ENCODE results near the gene HDAC9.

Gene HDAC9

DNA sequence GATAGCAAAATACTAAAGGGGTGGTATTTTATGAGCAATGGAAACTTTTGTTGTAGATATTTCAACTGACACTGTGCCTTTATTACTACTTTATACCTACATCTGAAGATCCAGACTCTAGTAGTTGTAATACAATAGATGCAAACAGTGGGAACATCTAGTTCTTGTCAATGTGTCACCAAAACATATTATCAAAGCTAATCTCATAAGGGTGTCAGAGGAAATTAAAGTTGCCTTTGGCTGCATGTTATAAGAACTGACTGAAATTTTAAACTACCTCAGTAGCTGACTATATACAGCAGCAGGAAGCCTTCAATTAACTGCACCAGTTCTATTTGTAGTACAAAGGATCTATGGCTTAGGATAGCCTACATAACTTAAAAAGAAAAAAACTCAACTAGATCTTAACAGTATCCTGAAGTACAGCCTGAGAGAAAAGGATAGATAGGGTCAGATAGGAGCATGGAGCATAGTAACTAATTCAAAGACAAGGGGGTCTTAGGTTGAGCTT, 30.9 kb downstream of the HDAC9 start:
- DNase-seq (ENCODE audit: low read depth) = no peak

DNA sequence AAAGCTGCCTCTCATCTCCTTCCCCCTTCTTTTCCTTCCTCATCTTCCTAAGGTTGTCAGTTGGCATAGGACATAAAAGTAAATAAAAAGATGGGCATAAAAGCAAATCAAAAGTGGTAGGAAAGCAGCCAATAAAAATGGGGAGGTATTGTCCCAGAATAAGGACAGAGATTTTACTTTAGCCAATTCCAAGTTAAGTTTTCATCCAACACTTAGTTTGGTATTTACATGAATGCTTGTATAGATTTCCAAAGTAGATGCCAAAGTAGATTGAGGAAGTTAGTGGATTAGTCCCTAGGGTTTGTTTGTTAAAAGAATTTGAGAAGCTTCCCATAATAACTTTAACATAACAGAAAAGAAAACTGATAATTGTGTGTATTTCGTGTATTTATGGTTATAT, 33.7 kb downstream of the HDAC9 start:
- no peak for DNase-seq (ENCODE audit: low read depth)

DNA sequence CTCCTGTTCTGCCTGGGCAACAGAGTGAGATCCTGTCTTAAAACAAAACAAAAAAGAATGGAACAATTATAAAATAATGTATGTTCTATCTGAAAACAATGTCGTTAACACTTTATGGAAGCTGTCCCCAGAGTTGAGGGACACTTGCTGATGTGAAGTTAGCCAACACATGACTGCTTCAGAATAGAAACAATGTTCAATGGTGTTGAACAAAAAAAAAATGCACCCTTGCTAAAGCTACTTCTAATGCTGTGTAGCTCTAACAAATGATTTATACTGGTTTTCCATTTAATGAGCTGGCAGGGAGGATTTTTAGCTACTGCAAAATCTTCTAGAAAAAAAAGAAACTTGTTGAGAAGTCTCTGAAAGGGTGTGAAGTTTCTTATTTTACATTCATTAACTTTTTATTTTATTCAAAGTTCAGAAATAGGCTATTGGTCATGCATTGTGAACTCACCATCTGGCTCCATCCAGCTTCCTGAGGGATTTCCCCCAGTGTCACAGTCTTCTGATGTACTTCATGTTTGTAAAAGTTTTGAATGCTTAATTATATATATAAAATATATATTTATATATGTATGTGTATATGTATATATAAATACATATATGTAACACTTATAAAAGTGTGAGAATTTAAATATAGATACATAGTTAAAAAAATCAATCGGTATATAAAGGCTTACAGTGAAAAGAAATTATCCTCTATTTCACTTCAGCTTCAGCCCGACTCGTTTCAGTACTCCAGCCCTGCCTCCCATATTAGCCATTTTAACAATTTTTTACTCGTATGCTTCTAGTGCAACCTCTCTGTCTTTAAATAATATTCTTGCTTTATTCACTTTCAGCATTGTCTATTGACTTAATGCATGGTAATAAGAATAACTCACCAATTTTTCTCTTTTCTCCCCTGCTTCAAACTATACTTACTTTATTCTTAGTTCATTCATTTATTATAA, 35.0 kb downstream of the HDAC9 start:
- DNase-seq (ENCODE audit: low read depth) = no peak

- DNase-seq (ENCODE audit: low read depth) = no peak
Observed at GRCh38 chr7:18531539-18531938, 36.0 kb downstream of the HDAC9 start.

GRCh38 chr7:18532813-18533212, 37.3 kb downstream of the HDAC9 start:
- no peak for DNase-seq (ENCODE audit: low read depth)

- DNase-seq (ENCODE audit: low read depth) = no peak
Observed at GRCh38 chr7:18534481-18534880, 38.9 kb downstream of the HDAC9 start.

GRCh38 chr7:18535810-18536415, 40.4 kb downstream of the HDAC9 start:
- no peak for DNase-seq (ENCODE audit: low read depth)

- DNase-seq (ENCODE audit: low read depth) = no peak
Observed at GRCh38 chr7:18536486-18536885, 40.9 kb downstream of the HDAC9 start.

GRCh38 chr7:18538554-18539250, 43.2 kb downstream of the HDAC9 start:
- DNase-seq (ENCODE audit: low read depth) = no peak

GRCh38 chr7:18540396-18540795, 44.8 kb downstream of the HDAC9 start:
- no peak for DNase-seq (ENCODE audit: low read depth)

- DNase-seq (ENCODE audit: low read depth) = no peak
Observed at GRCh38 chr7:18541181-18541870, 45.8 kb downstream of the HDAC9 start.

- no peak for DNase-seq (ENCODE audit: low read depth)
Observed at GRCh38 chr7:18541871-18542212, 46.3 kb downstream of the HDAC9 start.

- DNase-seq (ENCODE audit: low read depth) = no peak
Observed at GRCh38 chr7:18546576-18546975, 51.0 kb downstream of the HDAC9 start.

GRCh38 chr7:18547509-18548187, 52.1 kb downstream of the HDAC9 start:
- no peak for DNase-seq (ENCODE audit: low read depth)

DNA sequence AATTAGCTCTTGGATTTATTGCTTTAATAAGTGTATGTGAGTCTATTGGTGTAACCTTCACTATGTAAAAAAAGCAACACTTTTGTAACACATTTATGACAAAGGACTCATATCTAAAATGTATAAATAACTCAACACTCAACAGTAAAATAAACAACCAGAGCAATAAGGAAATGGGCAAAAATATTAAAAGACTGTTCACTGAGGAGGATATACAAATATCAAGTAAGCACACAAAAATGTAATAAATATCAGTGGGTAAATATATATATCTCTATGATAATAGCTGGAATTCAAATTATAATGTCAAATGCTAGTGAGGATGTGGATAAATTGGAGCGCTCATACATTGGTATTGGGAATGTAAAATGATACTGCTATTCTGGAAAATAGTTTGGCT, 53.0 kb downstream of the HDAC9 start:
- DNase-seq (ENCODE audit: low read depth) = no peak

DNA sequence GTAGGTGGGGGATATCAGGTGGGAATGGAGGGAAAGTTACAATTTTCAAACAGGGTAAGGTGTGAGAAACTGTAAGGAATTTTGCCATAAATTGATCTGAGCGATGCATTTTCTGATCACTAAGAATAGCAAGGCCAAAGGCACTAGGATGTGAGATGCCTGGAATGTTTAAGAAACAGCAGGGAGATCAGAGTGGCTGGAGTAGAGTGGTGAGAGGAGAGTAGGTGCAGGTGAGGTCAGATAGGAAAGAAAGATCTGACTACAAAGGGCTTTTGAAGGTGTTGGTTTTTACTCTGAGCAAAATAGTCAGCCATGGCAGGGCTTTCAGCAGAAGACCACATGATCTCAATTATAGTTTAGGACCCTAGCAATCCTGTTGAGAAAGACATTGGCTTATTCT, 55.0 kb downstream of the HDAC9 start:
- no peak for DNase-seq (ENCODE audit: low read depth)

DNA sequence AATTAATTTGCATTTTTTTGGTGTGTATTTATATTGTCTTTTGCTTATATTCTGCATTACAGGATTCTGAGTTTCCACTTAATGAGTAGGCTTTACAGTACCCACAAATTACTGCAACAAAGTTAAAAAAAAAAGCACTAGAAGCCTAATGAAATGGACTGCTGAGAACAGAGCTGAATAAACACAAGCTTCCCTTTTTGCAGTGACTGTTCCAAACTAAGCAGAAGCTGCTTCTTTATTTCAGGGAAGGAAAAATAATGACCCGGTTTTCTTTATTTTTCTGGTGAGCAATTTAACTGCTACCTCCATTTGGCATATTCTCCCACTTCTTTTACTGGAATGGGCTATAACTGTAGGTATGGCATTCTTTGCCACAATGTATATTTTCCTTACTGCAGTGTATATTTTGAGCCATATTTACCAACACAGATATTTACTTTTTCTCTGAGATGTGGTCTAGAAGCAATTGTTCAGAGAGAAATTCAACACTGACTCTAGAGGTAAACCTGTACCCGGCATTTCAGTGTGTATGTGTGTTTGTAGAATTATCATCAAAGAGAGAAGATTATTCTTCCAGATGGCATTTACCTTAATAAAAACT, 56.9 kb downstream of the HDAC9 start:
- no peak for DNase-seq (ENCODE audit: low read depth)

- no peak for DNase-seq (ENCODE audit: low read depth)
Observed at GRCh38 chr7:18552943-18553604, 57.5 kb downstream of the HDAC9 start.

DNA sequence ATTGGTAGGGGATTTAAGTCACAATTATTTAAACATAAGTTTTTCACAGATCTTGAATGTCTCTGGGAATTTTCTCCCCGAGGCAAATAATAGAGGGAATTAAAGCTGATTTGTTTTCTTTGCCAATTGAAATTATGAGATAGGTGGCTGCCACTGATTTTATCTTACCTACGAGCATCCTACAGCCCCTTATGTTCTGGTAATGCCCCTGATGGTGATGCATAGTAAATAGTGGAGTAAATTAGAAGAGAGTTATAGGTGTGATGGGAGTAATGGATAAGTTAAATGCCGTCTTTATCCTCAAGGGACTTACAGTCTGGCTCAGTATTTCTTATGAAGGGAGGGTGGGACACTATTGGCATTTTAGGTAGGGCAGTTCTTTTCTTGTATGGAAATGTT, 58.1 kb downstream of the HDAC9 start:
- DNase-seq (ENCODE audit: low read depth) = no peak

DNA sequence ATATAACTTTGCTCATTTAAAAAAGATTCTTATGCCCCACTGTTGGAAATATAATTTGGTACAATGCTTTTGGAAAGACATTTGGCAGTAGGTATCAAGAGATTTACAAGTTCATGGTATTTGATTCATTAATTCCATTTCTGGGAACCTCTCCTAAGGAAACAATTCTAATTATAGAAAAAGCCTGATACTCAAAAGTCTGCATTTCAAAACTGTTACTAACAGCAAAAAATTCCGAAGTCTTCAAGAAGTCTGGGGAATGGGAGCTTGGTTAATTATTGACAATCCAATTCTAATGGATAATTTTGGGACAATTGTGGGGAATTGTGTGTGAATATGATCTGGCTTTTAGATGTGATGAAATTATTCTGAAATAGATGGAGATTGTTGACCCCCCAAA, 59.6 kb downstream of the HDAC9 start:
- no peak for DNase-seq (ENCODE audit: low read depth)

DNA sequence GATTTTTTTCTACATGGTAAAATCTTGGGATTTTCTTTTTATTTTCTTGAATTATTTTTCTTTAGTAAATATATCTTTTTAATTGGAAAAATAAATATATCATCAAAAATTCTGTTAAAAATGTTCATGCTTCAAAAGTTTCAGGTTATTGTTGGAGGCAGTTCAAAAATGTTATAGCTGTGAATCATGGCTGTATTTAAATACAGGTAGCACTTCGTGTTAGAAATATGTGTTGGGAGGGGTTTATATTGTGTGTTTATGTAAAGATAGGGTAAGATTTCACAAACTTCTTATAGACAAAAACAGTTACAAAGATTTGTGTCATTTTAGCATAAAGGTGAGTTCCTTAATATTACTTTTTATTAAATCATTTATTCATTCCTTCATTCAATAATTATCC, 60.4 kb downstream of the HDAC9 start:
- no peak for DNase-seq (ENCODE audit: low read depth)
